SW480 (cell line): ENCODE measurements around the gene ADAMTS19.

ENCODE experiments used
- DNase-seq: peaks from one replicate; pipeline ENCODE4 v3.0.0-alpha.2; 2016; ENCODE audit warnings: low spot score

The ADAMTS19 gene

GRCh38 chr5:129672006-129672405 lies 211.9 kb downstream of the ADAMTS19 start:
- no peak for DNase-seq

- DNase-seq, result no peak
Measured at GRCh38 chr5:129679671-129680070, 219.6 kb downstream of the ADAMTS19 start.

GRCh38 chr5:129687941-129688340 lies 227.8 kb downstream of the ADAMTS19 start:
- DNase-seq, result no peak

- DNase-seq, result no peak
Measured at GRCh38 chr5:129689045-129689444, 228.9 kb downstream of the ADAMTS19 start.

GRCh38 chr5:129691220-129691619 lies 231.1 kb downstream of the ADAMTS19 start:
- no peak for DNase-seq

GRCh38 chr5:129696636-129697035 lies 236.5 kb downstream of the ADAMTS19 start:
- no peak for DNase-seq

- DNase-seq, result no peak
Measured at GRCh38 chr5:129698661-129699060, 238.6 kb downstream of the ADAMTS19 start.

GRCh38 chr5:129716235-129716634 lies 256.1 kb downstream of the ADAMTS19 start:
- DNase-seq, result no peak

- no peak for DNase-seq
Measured at GRCh38 chr5:129716651-129717050, 256.6 kb downstream of the ADAMTS19 start.

GRCh38 chr5:129717751-129718310 lies 257.7 kb downstream of the ADAMTS19 start:
- DNase-seq, result no peak

- no peak for DNase-seq
Measured at GRCh38 chr5:129718471-129719090, 258.5 kb downstream of the ADAMTS19 start.

GRCh38 chr5:129724222-129724621 lies 264.1 kb downstream of the ADAMTS19 start:
- no peak for DNase-seq

GRCh38 chr5:129724647-129725046 lies 264.5 kb downstream of the ADAMTS19 start:
- DNase-seq, result no peak

GRCh38 chr5:129739773-129740172 lies 279.7 kb downstream of the ADAMTS19 start:
- no peak for DNase-seq

GRCh38 chr5:129743541-129744187 lies 283.6 kb downstream of the ADAMTS19 start:
- no peak for DNase-seq

- DNase-seq, result no peak
Measured at GRCh38 chr5:129745997-129746396, 285.9 kb downstream of the ADAMTS19 start.

GRCh38 chr5:129746876-129747275 lies 286.8 kb downstream of the ADAMTS19 start:
- no peak for DNase-seq

- DNase-seq, result no peak
Measured at GRCh38 chr5:129747572-129748407, 287.7 kb downstream of the ADAMTS19 start, which contains the start of gene MINAR2. Gene MINAR2, plus strand, starts transcription at chr5:129748094. Its CDS starts 97 bp downstream, at chr5:129748191.

- DNase-seq, result no peak
Measured at GRCh38 chr5:129748913-129749880, 289.1 kb downstream of the ADAMTS19 start.

- no peak for DNase-seq
Measured at GRCh38 chr5:129760636-129761325, 300.7 kb downstream of the ADAMTS19 start.

- no peak for DNase-seq
Measured at GRCh38 chr5:129763651-129764050, 303.6 kb downstream of the ADAMTS19 start.
